HepG2 (cell line): ENCODE measurements around the gene C20orf96. TPM values are rescaled to one million over a fixed set of nuclear protein-coding genes. Genes with fewer than 3 reads are reported as not detected.

Source experiments
- ARID4A ChIP-seq: sonication (generic); formaldehyde crosslinking; IDR thresholded peaks from 2 replicates; pipeline ENCODE4 v1.5.0; 2020; ENCODE audit warnings: mild to moderate bottlenecking, missing genetic modification reagents, borderline replicate concordance
- ATAD3A ChIP-seq: sonication (generic); formaldehyde crosslinking; IDR thresholded peaks from 2 replicates; pipeline ENCODE4 v1.4.0; 2020; ENCODE audit warnings: missing genetic modification reagents
- CHD4 ChIP-seq: fragments of 200-600 bp; sonication (generic); IDR thresholded peaks from 2 replicates; pipeline ENCODE4 v1.7.0; 2017; ENCODE audit warnings: mild to moderate bottlenecking, low read length, borderline replicate concordance
- FOSL2 ChIP-seq: sonication (generic); formaldehyde crosslinking; IDR thresholded peaks from 2 replicates; pipeline ENCODE4 v1.4.0; 2020; ENCODE audit warnings: missing genetic modification reagents
- HDAC1 ChIP-seq: sonication (generic); formaldehyde crosslinking; IDR thresholded peaks from 2 replicates; pipeline ENCODE4 v1.5.1; 2020; ENCODE audit warnings: mild to moderate bottlenecking, missing genetic modification reagents
- HDAC6 ChIP-seq: fragments of 200-600 bp; sonication (generic); IDR thresholded peaks from 2 replicates; pipeline ENCODE4 v1.7.0; 2017; ENCODE audit warnings: mild to moderate bottlenecking, antibody characterized with exemption, low read length, low read depth
- JARID2 ChIP-seq: sonication (generic); formaldehyde crosslinking; IDR thresholded peaks from 2 replicates; pipeline ENCODE4 v1.8.1; 2023; ENCODE audit warnings: missing genetic modification reagents, inconsistent platforms; ENCODE audit not compliant: insufficient replicate concordance
- MEIS2 ChIP-seq: sonication (generic); formaldehyde crosslinking; IDR thresholded peaks from 2 replicates; pipeline ENCODE4 v1.9.0; 2021; ENCODE audit warnings: mild to moderate bottlenecking, missing genetic modification reagents
- NFE2L2 ChIP-seq: fragments of 150-350 bp; IDR thresholded peaks from 2 replicates; pipeline ENCODE4 v1.6.1; 2014; ENCODE audit warnings: low read length
- PPARG ChIP-seq: conservative IDR thresholded peaks from 2 replicates; pipeline ENCODE4 v1.6.1; 2016; ENCODE audit warnings: missing biosample characterization, missing genetic modification reagents
- RBM39 ChIP-seq: fragments of 200-400 bp; formaldehyde crosslinking; IDR thresholded peaks from one replicate; pipeline ENCODE4 v1.6.1; 2018; ENCODE audit warnings: antibody characterized with exemption, mild to moderate bottlenecking, low read depth, low read length; ENCODE audit not compliant: poor library complexity, severe bottlenecking
- SIN3B ChIP-seq: fragments of 150-350 bp; IDR thresholded peaks from 2 replicates; pipeline ENCODE4 v1.6.1; 2014; ENCODE audit warnings: low read length
- SKI ChIP-seq: fragments of 450-650 bp; IDR thresholded peaks from one replicate; pipeline ENCODE4 v1.6.1; 2018; ENCODE audit warnings: mild to moderate bottlenecking; ENCODE audit not compliant: partially characterized antibody
- SKIL ChIP-seq: sonication (generic); formaldehyde crosslinking; IDR thresholded peaks from 2 replicates; pipeline ENCODE4 v1.8.0; 2022; ENCODE audit warnings: missing genetic modification reagents, mild to moderate bottlenecking, moderate library complexity, borderline replicate concordance
- TBX2 ChIP-seq: sonication (generic); formaldehyde crosslinking; IDR thresholded peaks from 2 replicates; pipeline ENCODE4 v1.5.0; 2020; ENCODE audit warnings: missing genetic modification reagents, mild to moderate bottlenecking, borderline replicate concordance
- ZNF3 ChIP-seq: IDR thresholded peaks from 2 replicates; pipeline ENCODE4 v1.7.0; 2017; ENCODE audit warnings: inconsistent platforms
- ZNF451 ChIP-seq: sonication (generic); formaldehyde crosslinking; IDR thresholded peaks from 2 replicates; pipeline ENCODE4 v1.5.0; 2020; ENCODE audit warnings: mild to moderate bottlenecking, missing genetic modification reagents
- ZNF766 ChIP-seq: sonication (generic); formaldehyde crosslinking; IDR thresholded peaks from 2 replicates; pipeline ENCODE4 v1.5.0; 2020; ENCODE audit warnings: missing genetic modification reagents, borderline replicate concordance
- ZNF780A ChIP-seq: sonication (generic); formaldehyde crosslinking; IDR thresholded peaks from 2 replicates; pipeline ENCODE4 v1.8.0; 2022; ENCODE audit warnings: mild to moderate bottlenecking, missing genetic modification reagents, moderate library complexity
- polyA plus RNA-seq, 8 experiments: library from polyadenylated mRNA; depleted of rRNA in 3 of 8; stranded (reverse) in 7 of 8; unstranded in 1 of 8; fragments of >200 nt; fragmentation: Illumina TruSeq in 4 of 8; extraction: Trizol in 4 of 8; gene quantifications; 2 replicates each; pipeline versions ENCODE4 v1.2.1 to v1.2.3, GENCODE V29; 2011 to 2016; ENCODE audit warnings: low read depth in 4 of 8, missing spikeins in 1 of 8, mixed read lengths in 1 of 8; ENCODE audit not compliant: insufficient read depth in 1 of 8
- total RNA-seq, 5 experiments: library from RNA; depleted of rRNA; stranded (reverse); fragments of >200 nt; fragmentation: Illumina TruSeq; extraction: Trizol; gene quantifications; 2 replicates each; pipeline ENCODE4 v1.2.3, GENCODE V29; 2016; ENCODE audit warnings: low read depth in 1 of 5
- TF ChIP-seq, protein P1 (sequence below): sonication (generic); formaldehyde crosslinking; IDR thresholded peaks from 2 replicates; pipeline ENCODE4 v1.4.0; 2020; ENCODE audit warnings: mild to moderate bottlenecking, missing genetic modification reagents

C20orf96 gene
- total and polyA plus RNA-seq, 2 of the 13 experiments (the other 11 are each of a cell fraction or from before 2014, with no cell fraction given): 3.8 to 20.6 TPM

DNA sequence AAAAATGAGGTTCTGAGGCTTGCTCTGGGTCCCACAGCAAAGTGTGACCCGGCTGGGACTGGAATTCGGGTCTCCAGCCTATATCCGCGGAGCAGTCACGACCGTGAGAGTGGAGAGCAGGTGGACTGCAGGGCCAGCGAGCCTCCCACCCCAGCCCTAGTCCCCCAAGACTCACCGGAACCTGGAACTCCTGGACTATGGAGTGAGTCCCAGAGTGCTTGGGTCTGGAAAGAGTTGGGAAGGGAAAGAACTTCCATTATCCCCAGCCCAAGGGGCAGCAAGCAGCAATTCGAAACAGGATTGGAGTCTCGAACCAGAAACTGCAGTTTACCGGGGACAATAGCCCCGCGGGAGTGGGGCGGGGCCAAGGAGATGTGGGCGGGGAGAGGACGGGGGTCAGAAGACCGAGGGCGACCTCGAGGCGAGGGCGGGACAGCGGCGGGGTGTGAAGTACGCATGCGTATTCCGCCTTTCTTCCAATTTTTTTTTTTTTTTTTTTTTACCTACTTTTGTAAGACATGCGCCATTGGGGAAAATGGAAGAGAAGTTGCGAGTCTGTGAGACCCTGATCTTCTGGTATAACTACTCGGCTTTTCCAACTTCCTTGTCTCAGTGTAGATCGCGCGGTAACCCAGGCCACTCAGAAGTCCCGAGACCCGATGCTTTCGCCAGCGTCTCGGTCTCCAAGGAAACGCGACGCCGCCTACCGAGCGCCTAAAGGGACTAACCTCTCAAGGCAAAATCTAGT, at the start of gene C20orf96 (continued):
- peak; percentile 87 for TF ChIP-seq RBM39
- TF ChIP-seq PPARG (CRISPR knock-in tag): no peak
- TF ChIP-seq SIN3B: no peak
- TF ChIP-seq ATAD3A (CRISPR knock-in tag): no peak
- TF ChIP-seq MEIS2 (CRISPR knock-in tag): no peak
- TF ChIP-seq NFE2L2: no peak
- no peak for TF ChIP-seq HDAC6
- TF ChIP-seq ARID4A (CRISPR knock-in tag): peak; percentile 95
- TF ChIP-seq, protein P1, sequence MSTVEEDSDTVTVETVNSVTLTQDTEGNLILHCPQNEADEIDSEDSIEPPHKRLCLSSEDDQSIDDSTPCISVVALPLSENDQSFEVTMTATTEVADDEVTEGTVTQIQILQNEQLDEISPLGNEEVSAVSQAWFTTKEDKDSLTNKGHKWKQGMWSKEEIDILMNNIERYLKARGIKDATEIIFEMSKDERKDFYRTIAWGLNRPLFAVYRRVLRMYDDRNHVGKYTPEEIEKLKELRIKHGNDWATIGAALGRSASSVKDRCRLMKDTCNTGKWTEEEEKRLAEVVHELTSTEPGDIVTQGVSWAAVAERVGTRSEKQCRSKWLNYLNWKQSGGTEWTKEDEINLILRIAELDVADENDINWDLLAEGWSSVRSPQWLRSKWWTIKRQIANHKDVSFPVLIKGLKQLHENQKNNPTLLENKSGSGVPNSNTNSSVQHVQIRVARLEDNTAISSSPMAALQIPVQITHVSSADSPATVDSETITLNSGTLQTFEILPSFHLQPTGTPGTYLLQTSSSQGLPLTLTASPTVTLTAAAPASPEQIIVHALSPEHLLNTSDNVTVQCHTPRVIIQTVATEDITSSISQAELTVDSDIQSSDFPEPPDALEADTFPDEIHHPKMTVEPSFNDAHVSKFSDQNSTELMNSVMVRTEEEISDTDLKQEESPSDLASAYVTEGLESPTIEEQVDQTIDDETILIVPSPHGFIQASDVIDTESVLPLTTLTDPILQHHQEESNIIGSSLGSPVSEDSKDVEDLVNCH (CRISPR knock-in tag): no peak
- TF ChIP-seq ZNF3 (CRISPR knock-in tag): no peak
- TF ChIP-seq SKI: no peak
- peak; percentile 26; the same call in 1 of the 2 replicates for TF ChIP-seq ZNF451 (CRISPR knock-in tag)
- no peak for TF ChIP-seq ZNF780A (CRISPR knock-in tag)
- TF ChIP-seq FOSL2 (CRISPR knock-in tag): no peak
- TF ChIP-seq JARID2 (CRISPR knock-in tag): no peak
- TF ChIP-seq HDAC1 (CRISPR knock-in tag): peak; percentile 69
- no peak for TF ChIP-seq ZNF766 (CRISPR knock-in tag)
- no peak; the same call in 1 of the 2 replicates for TF ChIP-seq TBX2 (CRISPR knock-in tag)
- no peak for TF ChIP-seq CHD4
- no peak for TF ChIP-seq SKIL (CRISPR knock-in tag)
